ENCODE results near the gene NPHS1. TPM values are rescaled to one million over a fixed set of nuclear protein-coding genes. Genes with fewer than 3 reads are reported as not detected.
A peak's percentile ranks its signal among the peaks of the same experiment; 100 is the strongest.
"Not testable (repeated sequence)": the region's sequence is repeated elsewhere in the genome, so short reads cannot be mapped to it uniquely, and the experiment has no call there.

Gene NPHS1
- total RNA-seq, 2 donors from 2014 or later: 14.0 to 33.6 TPM

DNA sequence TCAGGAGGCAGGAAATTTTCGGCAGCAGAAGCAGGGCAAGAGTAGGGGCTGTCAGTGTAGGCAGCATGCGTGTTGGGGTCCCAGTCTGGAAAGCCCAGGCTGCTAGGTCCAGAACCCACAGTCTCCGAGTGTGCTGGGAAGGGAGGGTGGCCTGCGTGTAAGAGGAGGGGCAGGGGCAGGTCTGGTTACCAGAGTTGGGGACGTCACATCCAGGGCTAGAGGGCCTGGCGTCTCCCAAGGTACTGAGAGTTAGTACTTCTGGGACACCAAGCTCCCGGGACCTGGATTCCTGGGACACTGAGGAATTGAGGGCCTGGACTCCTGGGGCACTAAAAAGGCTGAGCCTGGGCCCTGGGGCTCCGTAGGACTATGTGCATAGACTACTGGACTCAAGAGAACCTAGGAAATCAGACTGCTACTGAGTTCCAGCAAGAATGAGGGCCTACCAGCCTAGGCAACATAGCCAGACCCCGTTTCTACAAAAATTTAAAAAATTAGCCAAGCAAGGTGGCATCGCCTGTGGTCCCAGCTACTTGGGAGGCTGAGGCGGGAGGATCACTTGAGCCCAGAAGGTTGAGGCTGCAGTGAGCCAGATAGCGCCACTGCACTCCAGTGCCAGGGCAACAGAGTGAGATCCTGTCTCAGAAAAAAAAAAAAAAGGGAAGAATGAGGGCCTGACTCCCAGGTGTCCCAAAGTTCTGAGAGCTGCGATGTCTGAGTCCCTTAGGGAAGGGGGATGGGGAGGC, 45.6 kb upstream of the NPHS1 start:
- Histone ChIP-seq H3K4me1 (peaks cover 18% of the 10 kb centered on the region), H3K9me3 (no peaks in the 10 kb centered on the region), H3K4me3 (no peak overlapping the region), H3K27ac (peak overlapping the region in 1 of 4 donors; percentile 64), H3K36me3 (replicated peaks in 1 of 2; ENCODE audit: insufficient read depth in 1 of 2, low read depth in 2 of 2) (peaks cover 0 to 2% of the 10 kb centered on the region in 2 donors), H3K27me3 (no peaks in the 10 kb centered on the region)
- ATAC-seq (no peak), DNase-seq (no peak)
- no peak for TF ChIP-seq POLR2A (IDR thresholded peaks at IDR 0.05)
- TF ChIP-seq, protein P1, sequence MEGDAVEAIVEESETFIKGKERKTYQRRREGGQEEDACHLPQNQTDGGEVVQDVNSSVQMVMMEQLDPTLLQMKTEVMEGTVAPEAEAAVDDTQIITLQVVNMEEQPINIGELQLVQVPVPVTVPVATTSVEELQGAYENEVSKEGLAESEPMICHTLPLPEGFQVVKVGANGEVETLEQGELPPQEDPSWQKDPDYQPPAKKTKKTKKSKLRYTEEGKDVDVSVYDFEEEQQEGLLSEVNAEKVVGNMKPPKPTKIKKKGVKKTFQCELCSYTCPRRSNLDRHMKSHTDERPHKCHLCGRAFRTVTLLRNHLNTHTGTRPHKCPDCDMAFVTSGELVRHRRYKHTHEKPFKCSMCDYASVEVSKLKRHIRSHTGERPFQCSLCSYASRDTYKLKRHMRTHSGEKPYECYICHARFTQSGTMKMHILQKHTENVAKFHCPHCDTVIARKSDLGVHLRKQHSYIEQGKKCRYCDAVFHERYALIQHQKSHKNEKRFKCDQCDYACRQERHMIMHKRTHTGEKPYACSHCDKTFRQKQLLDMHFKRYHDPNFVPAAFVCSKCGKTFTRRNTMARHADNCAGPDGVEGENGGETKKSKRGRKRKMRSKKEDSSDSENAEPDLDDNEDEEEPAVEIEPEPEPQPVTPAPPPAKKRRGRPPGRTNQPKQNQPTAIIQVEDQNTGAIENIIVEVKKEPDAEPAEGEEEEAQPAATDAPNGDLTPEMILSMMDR (IDR thresholded peaks at IDR 0.05): no peak
- WGBS, 2 donors: 80 to 86% methylated on average over 12 to 13 of the region's 13 CpGs
- intact Hi-C loops (cut with DNase I): no loop called here

GRCh38 chr19:35896643-35897040, 44.3 kb upstream of the NPHS1 start:
- H3K36me3 ChIP-seq (replicated peaks in 1 of 2; ENCODE audit: insufficient read depth in 1 of 2, low read depth in 2 of 2): peaks cover 0 to 2% of the 10 kb centered on the region in 2 donors
- no peak overlapping the region for H3K4me3 ChIP-seq
- H3K27me3 ChIP-seq: no peaks in the 10 kb centered on the region
- DNase-seq (no peak), ATAC-seq (no peak)
- no peak overlapping the region for H3K27ac ChIP-seq
- WGBS, 2 donors: 93% methylated on average over 12 of the region's 13 CpGs; no CpG with 5 or more reads in 1 of the 2 donors
- intact Hi-C loops (cut with DNase I): no loop called here
- H3K4me1 ChIP-seq: peaks cover 18% of the 10 kb centered on the region
- TF ChIP-seq, protein P1 (IDR thresholded peaks at IDR 0.05): no peak
- TF ChIP-seq POLR2A (IDR thresholded peaks at IDR 0.05): no peak
- H3K9me3 ChIP-seq: no peaks in the 10 kb centered on the region

GRCh38 chr19:35895911-35896642, 43.8 kb upstream of the NPHS1 start:
- H3K4me3 ChIP-seq: no peak overlapping the region
- peaks cover 17% of the 10 kb centered on the region for H3K4me1 ChIP-seq
- intact Hi-C loops (cut with DNase I): no loop called here
- H3K27me3 ChIP-seq: no peaks in the 10 kb centered on the region
- no peaks in the 10 kb centered on the region for H3K9me3 ChIP-seq
- no peak overlapping the region for H3K27ac ChIP-seq
- DNase-seq (no peak), ATAC-seq (no peak)
- H3K36me3 ChIP-seq (replicated peaks in 1 of 2; ENCODE audit: insufficient read depth in 1 of 2, low read depth in 2 of 2): peaks cover 0 to 2% of the 10 kb centered on the region in 2 donors
- TF ChIP-seq POLR2A (IDR thresholded peaks at IDR 0.05): no peak
- TF ChIP-seq, protein P1 (IDR thresholded peaks at IDR 0.05): no peak
- WGBS, 2 donors: 75 to 89% methylated on average over 9 to 21 of the region's 21 CpGs

DNA sequence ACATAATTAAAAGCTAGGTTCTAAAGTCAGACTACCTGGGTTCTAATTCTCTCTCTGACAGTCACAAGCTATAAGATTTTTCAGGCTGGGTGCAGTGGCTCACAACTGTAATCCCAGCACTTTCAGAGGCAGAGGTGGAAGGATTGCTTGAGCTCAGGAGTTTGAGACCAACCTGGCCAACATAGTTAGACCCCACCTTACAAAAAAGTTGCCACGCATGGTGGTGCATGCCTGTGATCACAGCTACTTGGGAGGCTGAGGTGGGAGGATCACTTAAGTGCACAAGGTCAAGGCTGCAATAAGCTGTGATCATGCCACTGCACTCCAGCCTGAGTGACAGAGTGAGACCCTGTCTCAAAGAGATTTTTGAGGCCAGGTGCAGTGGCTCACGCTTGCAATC, 42.0 kb upstream of the NPHS1 start:
- no peak overlapping the region for H3K4me3 ChIP-seq
- H3K27me3 ChIP-seq: no peaks in the 10 kb centered on the region
- ATAC-seq (no peak), DNase-seq (no peak)
- WGBS, 2 donors: 89 to 100% methylated on average over 1 to 2 of the region's 2 CpGs
- H3K36me3 ChIP-seq (replicated peaks in 1 of 2; ENCODE audit: insufficient read depth in 1 of 2, low read depth in 2 of 2): peaks cover 3 to 6% of the 10 kb centered on the region in 2 donors
- H3K9me3 ChIP-seq: no peaks in the 10 kb centered on the region
- intact Hi-C loops (cut with DNase I): no loop called here
- peaks cover 14% of the 10 kb centered on the region for H3K4me1 ChIP-seq
- H3K27ac ChIP-seq: no peak overlapping the region
- TF ChIP-seq, protein P1 (IDR thresholded peaks at IDR 0.05): no peak
- TF ChIP-seq POLR2A (IDR thresholded peaks at IDR 0.05): no peak

DNA sequence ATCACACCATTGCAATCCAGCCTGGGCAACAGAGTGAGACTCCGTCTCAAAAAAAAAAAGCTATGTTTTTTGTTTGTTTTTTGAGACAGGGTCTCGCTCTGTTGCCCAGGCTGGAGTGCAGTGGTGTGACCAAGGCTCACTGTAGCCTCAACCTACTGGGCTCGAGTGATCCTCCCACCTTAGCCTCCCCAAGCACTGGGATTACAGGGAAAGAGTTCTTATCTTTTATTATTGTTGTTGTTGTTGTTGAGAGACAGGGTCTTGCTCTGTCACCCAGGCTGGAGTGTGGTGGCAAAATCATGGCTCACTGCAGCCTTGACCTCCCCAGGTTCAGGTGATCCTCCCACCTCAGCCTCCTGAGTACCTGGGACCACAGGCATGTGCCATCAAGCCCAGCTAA, 39.5 kb upstream of the NPHS1 start:
- H3K9me3 ChIP-seq; H3K4me1 ChIP-seq; H3K4me3 ChIP-seq; intact Hi-C loops (cut with DNase I); DNase-seq; H3K27ac ChIP-seq; H3K27me3 ChIP-seq; ATAC-seq: not testable (repeated sequence)
- 91 to 95% methylated on average over 3 of the region's 3 CpGs for WGBS, 2 donors
- H3K36me3 ChIP-seq (replicated peaks in 1 of 2; ENCODE audit: insufficient read depth in 1 of 2, low read depth in 2 of 2): peaks cover 6 to 12% of the 10 kb centered on the region in 2 donors
